Stimulated activated CD8-positive, alpha-beta memory T cell treated with anti-CD3 and anti-CD28 coated beads, Interleukin-15, amount 100 ng/mL, for 48 hours (primary cell): ENCODE data around the gene MRPL17.

Source experiments
- DNase-seq, 2 donors: peaks; one replicate each; pipeline ENCODE4 v3.0.0-alpha.2; 2020; ENCODE audit warnings: low read depth in 2 of 2

Gene MRPL17

GRCh38 chr11:6632116-6633073 is 50.7 kb downstream of the MRPL17 start:
- DNase-seq, result no peak

- DNase-seq, result no peak
Measured at GRCh38 chr11:6631361-6631890, 51.7 kb downstream of the MRPL17 start.

- no peak for DNase-seq
Measured at GRCh38 chr11:6630632-6631291, 52.4 kb downstream of the MRPL17 start.
